Ovary (tissue), 9 donors: Measurements from ENCODE around the gene PPP2R5C. TPM values are rescaled to one million over a fixed set of nuclear protein-coding genes. Genes with fewer than 3 reads are reported as not detected.
A peak's percentile ranks its signal among the peaks of the same experiment; 100 is the strongest.

ENCODE experiments used
- DNase-seq, 5 donors: peaks; one replicate each; pipeline ENCODE4 v3.0.0-alpha.2; 2019 to 2020
- H3K27ac ChIP-seq, 2 donors: fragments of 200-600 bp; one replicate each; pipeline versions ENCODE4 v1.5.1 to v1.8.0; 2019 to 2022
- H3K27me3 ChIP-seq: fragments of 200-600 bp; one replicate; pipeline ENCODE4 v1.8.0; 2022
- H3K36me3 ChIP-seq: fragments of 200-600 bp; sonication (generic); one replicate; pipeline ENCODE4 v1.5.1; 2019
- H3K4me1 ChIP-seq: one replicate; pipeline ENCODE4 v1.8.1; 2013; ENCODE audit warnings: mild to moderate bottlenecking, moderate library complexity; ENCODE audit not compliant: insufficient read depth
- H3K4me3 ChIP-seq: fragments of 200-600 bp; sonication (generic); one replicate; pipeline ENCODE4 v1.5.1; 2017
- H3K9me3 ChIP-seq, 2 donors: fragments of 200-600 bp in 1 of 2; sonication (generic) in 1 of 2; one replicate each; pipeline versions ENCODE4 v1.5.1 to v1.8.1; 2013 to 2019; ENCODE audit warnings: mild to moderate bottlenecking in 1 of 2, moderate library complexity in 1 of 2
- EP300 ChIP-seq: sonication (generic); formaldehyde crosslinking; IDR thresholded peaks from one replicate; pipeline ENCODE4 v1.6.1; 2017; ENCODE audit warnings: antibody characterized with exemption
- POLR2A ChIP-seq: fragments of 450-650 bp; IDR thresholded peaks from one replicate; pipeline ENCODE4 v1.6.1; 2017; ENCODE audit warnings: antibody characterized with exemption, mild to moderate bottlenecking, moderate library complexity
- WGBS, 3 donors: extraction: QIAGEN DNeasy Blood & Tissue Kit in 1 of 3; methylation state at CpG; one replicate each; pipeline versions ENCODE4 v1.1.5 to v1.1.7; 2013 to 2017; 5-methylcytosine and 5-hydroxymethylcytosine counted together
- intact Hi-C, 4 donors: fragments of 100-400 bp; cut with DNase I; formaldehyde crosslinking; loops; one replicate each; pipeline versions ENCODE4 v1.11.0 to v1.15.1; 2022 to 2023
- polyA plus RNA-seq, 2 donors: library from polyadenylated mRNA; stranded (reverse); fragments of 200-250 nt in 1 of 2; fragments of 350-450 nt in 1 of 2; fragmentation: Illumina TruSeq in 1 of 2; extraction: RNeasy Lipid Tissue Mini Kit (QIAGEN cat#74804) in 1 of 2; gene quantifications; one replicate each; pipeline ENCODE4 v1.2.3, GENCODE V29; 2013 to 2014
- total RNA-seq, 7 donors: library from RNA; depleted of rRNA in 2 of 7; stranded (reverse); fragments of >200 nt in 2 of 7; fragmentation: NEBNext Ultra II Directional in 3 of 7; extraction: Animal tissue kit (Norgen Biotek cat#: 25700) in 3 of 7; gene quantifications; one replicate each; pipeline versions ENCODE4 v1.1.0 to v1.2.4, GENCODE V29; 2016 to 2023
- TF ChIP-seq, protein P1 (sequence below), 3 donors: fragments of 450-650 bp in 2 of 3; fragments of 200-600 bp in 1 of 3; IDR thresholded peaks; one replicate each; pipeline versions ENCODE4 v1.5.1 to v1.8.0; 2016 to 2022; ENCODE audit warnings: antibody characterized with exemption in 3 of 3, mild to moderate bottlenecking in 1 of 3
- donor health status: DM: no; HTN: no; CAD: no; lungs with moderate emphysema.
- donor health status: DM: no; HTN: no; CAD: no.
- donor health status: Bipolar disorder and iron deficiency.
- donor health status: DM: yes; HTN: yes; CAD: no.
- donor health status: DM: no; HTN: no; CAD: no.
- donor health status: DM: yes; HTN: yes; CAD: no.

The PPP2R5C gene
- total and polyA plus RNA-seq, 9 donors: 52.8 to 136 (median 96.6) TPM

DNA sequence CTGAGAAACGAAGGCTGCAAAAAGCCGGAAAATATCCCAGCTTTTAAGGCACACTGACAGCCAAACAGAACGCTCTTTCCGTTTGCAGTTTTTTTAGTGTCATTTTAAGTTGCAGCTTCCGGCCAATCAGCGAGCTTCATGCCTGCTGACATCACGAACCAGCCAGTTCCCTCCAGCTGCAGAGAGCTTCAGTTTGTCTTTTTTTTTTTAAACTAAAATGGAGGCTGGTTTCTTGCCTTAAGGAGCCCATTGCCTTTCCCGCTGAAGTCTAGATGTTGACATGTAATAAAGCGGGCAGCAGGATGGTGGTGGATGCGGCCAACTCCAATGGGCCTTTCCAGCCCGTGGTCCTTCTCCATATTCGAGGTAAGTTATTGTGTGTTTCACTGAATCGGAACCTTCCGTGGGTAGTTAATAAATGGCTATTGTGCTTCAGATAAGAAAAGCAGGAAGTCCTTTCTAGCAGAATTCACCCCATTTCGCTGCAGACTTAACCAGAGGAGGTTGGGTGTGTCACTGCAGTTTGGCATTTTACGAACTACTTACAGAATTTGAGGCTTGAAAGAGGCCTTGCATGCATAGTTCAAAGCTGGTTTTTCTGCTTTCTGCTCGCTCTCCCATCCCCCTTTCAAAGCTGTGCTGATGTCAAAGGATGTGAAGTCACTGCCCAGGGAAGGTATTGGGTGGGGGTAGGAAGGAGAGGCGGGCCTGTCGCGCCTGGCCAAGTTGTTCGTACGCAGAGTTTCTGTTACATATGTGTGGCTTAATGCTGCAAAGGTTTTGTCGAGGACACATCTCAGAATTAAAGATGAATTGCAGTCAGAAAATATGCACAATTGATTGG, 48.4 kb downstream of the PPP2R5C start:
- Histone ChIP-seq H3K4me3 (peak overlapping the region; percentile 66), H3K27me3 (no peaks in the 10 kb centered on the region), H3K27ac (peak overlapping the region; percentile 96 to 99), H3K9me3 (no peaks in the 10 kb centered on the region), H3K4me1 (peaks cover 11% of the 10 kb centered on the region), H3K36me3 (no peaks in the 10 kb centered on the region)
- intact Hi-C loops: no loop called here
- TF ChIP-seq, protein P1, sequence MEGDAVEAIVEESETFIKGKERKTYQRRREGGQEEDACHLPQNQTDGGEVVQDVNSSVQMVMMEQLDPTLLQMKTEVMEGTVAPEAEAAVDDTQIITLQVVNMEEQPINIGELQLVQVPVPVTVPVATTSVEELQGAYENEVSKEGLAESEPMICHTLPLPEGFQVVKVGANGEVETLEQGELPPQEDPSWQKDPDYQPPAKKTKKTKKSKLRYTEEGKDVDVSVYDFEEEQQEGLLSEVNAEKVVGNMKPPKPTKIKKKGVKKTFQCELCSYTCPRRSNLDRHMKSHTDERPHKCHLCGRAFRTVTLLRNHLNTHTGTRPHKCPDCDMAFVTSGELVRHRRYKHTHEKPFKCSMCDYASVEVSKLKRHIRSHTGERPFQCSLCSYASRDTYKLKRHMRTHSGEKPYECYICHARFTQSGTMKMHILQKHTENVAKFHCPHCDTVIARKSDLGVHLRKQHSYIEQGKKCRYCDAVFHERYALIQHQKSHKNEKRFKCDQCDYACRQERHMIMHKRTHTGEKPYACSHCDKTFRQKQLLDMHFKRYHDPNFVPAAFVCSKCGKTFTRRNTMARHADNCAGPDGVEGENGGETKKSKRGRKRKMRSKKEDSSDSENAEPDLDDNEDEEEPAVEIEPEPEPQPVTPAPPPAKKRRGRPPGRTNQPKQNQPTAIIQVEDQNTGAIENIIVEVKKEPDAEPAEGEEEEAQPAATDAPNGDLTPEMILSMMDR (IDR thresholded peaks at IDR 0.05): no peak
- peak; percentile 78 for TF ChIP-seq POLR2A
- DNase-seq: peak; percentile 77 to 87 (median 81)
- 0% methylated on average over 23 of the region's 23 CpGs for WGBS, 3 donors

DNA sequence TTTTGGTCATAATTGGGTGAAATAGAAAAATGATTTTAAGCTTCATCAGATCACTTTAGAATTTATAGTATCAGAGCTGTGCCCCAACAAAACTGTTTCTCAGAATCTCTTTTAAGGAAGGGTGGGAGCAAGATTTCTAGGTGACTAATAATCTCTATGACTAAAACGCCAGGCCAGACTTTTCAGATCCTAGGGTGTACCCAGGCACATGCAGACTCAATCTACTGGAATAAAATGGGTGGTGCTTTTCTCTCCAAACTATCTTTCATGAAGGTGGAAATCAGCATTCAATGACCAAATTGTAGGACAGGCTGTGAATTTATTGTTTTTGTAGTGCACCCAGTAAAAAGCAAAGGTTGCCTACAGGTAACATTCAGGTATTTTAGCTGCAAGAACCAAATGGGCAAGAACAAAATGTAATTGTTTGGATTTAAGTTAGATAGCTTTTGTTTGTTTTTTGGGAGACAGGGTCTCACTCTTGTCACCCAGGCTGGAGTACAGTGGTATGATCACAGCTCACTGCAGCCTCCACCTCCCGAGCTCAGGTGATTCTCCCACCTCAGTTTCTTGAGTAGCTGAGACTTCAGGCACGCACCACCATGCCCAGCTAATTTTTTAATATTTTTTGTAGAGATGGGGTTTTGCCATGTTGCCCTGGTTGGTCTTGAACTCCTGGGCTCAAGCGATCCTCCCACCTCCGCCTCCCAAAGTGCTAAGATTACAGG, 49.5 kb downstream of the PPP2R5C start:
- no peaks in the 10 kb centered on the region for H3K9me3 ChIP-seq
- TF ChIP-seq, protein P1 (IDR thresholded peaks at IDR 0.05): no peak
- H3K36me3 ChIP-seq: no peaks in the 10 kb centered on the region
- peak overlapping the region; percentile 66 for H3K4me3 ChIP-seq
- H3K27me3 ChIP-seq: no peaks in the 10 kb centered on the region
- WGBS, 3 donors: 57 to 58% (median 58%) methylated on average over 5 of the region's 5 CpGs
- intact Hi-C loops: no loop called here
- no peak for DNase-seq
- peak overlapping the region; percentile 96 to 99 for H3K27ac ChIP-seq
- H3K4me1 ChIP-seq: peaks cover 11% of the 10 kb centered on the region

DNA sequence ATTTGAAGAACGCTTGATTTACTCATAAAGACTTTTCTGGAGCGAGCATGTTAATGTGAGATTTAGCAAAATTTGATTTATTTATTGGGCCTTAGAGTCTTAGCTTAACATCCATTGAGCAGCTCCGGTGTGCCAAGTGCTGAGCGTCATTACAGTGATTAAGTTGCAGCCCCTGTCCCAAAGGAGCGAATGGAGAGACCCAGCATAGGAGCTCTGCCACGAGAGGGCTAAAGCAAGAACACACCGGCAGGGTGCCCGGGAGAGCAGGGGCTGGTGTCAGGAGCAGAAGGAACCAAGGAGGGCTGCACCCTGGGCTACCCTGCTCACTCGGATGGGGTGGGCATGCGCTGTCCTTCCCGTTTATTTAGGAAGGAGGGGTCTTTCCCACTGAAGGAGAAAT, 50.6 kb downstream of the PPP2R5C start:
- Histone ChIP-seq H3K27me3 (no peaks in the 10 kb centered on the region), H3K27ac (no peak overlapping the region), H3K9me3 (no peaks in the 10 kb centered on the region), H3K4me1 (peaks cover 13% of the 10 kb centered on the region), H3K36me3 (no peaks in the 10 kb centered on the region), H3K4me3 (no peak overlapping the region)
- intact Hi-C loops: no loop called here
- no peak for TF ChIP-seq EP300
- TF ChIP-seq, protein P1 (IDR thresholded peaks at IDR 0.05): no peak
- TF ChIP-seq POLR2A: no peak
- DNase-seq: no peak
- WGBS, 3 donors: 73 to 81% (median 78%) methylated on average over 11 of the region's 11 CpGs

DNA sequence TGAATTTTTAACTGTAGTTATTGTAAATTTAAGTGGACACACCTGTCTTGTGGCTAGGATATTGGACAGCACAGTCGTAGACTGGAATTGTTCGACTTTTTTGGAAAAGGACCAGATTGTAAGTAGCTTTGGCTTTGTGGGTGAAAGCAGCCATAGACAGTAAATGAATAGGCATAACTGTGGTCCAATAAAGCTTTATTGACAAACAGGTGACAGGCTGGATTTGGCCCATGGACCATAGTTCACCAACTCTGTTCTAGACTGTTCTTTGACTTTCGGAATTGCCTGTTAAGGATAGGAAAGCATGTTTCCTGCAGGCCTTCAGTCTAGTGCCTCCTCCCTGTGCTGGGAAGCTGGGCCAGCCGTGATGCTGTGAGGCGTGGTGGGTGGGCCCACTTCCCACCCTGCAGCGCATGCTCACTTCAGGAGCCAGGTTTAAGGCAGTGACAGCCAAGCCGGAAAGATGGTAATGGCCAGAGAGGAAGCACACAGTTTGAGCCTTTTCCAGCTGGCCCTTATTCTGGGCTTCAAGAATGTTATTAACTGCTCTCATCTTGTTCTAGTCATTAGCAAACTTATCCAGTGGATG, 51.8 kb downstream of the PPP2R5C start:
- no peak for TF ChIP-seq POLR2A
- H3K4me3 ChIP-seq: no peak overlapping the region
- DNase-seq: peak in 1 of 5 donors; percentile 49
- H3K36me3 ChIP-seq: no peaks in the 10 kb centered on the region
- H3K4me1 ChIP-seq: peaks cover 17% of the 10 kb centered on the region
- no peaks in the 10 kb centered on the region for H3K27me3 ChIP-seq
- 78 to 83% (median 79%) methylated on average over 7 of the region's 7 CpGs for WGBS, 3 donors
- H3K27ac ChIP-seq: no peak overlapping the region
- no peaks in the 10 kb centered on the region for H3K9me3 ChIP-seq
- intact Hi-C loops: no loop called here
